Endodermal cell (in vitro differentiated cells): ENCODE results near the gene MAST3. TPM values are rescaled to one million over a fixed set of nuclear protein-coding genes. Genes with fewer than 3 reads are reported as not detected.
A peak's percentile ranks its signal among the peaks of the same experiment; 100 is the strongest.

Source experiments
- DNase-seq: peaks from one replicate; pipeline ENCODE4 v3.0.0-alpha.2; 2017
- H3K27ac ChIP-seq: 2 replicates; pipeline ENCODE4 v1.5.1; 2013; ENCODE audit warnings: mild to moderate bottlenecking, low read depth, low read length, moderate library complexity
- H3K27me3 ChIP-seq: 2 replicates; pipeline ENCODE4 v1.6.1; 2013; ENCODE audit warnings: mild to moderate bottlenecking, low read length, moderate library complexity; ENCODE audit not compliant: insufficient read depth, control insufficient read depth, poor library complexity, severe bottlenecking
- H3K36me3 ChIP-seq: 2 replicates; pipeline ENCODE4 v1.7.0; 2013; ENCODE audit warnings: mild to moderate bottlenecking, low read length, moderate library complexity; ENCODE audit not compliant: control insufficient read depth, insufficient read depth
- H3K4me1 ChIP-seq: one replicate; pipeline ENCODE4 v1.7.0; 2013; ENCODE audit warnings: low read length; ENCODE audit not compliant: control insufficient read depth, insufficient read depth
- H3K4me3 ChIP-seq: 2 replicates; pipeline ENCODE4 v1.5.1; 2013; ENCODE audit warnings: mild to moderate bottlenecking, low read length, moderate library complexity
- H3K9ac ChIP-seq: 2 replicates; pipeline ENCODE4 v1.6.1; 2013; ENCODE audit warnings: mild to moderate bottlenecking, low read length, moderate library complexity; ENCODE audit not compliant: poor library complexity, severe bottlenecking; ENCODE audit errors: extremely low read depth
- H3K9me3 ChIP-seq: 2 replicates; pipeline ENCODE4 v1.6.1; 2013; ENCODE audit warnings: mild to moderate bottlenecking, low read length, moderate library complexity; ENCODE audit not compliant: control insufficient read depth
- H3K27ac Mint-ChIP-seq: 2 replicates; pipeline ENCODE4 v1.8.0; 2020; ENCODE audit warnings: mixed read lengths
- H3K27me3 Mint-ChIP-seq: 2 replicates; pipeline ENCODE4 v1.8.0; 2021; ENCODE audit warnings: mild to moderate bottlenecking, mixed read lengths; ENCODE audit not compliant: insufficient read depth
- H3K36me3 Mint-ChIP-seq: 2 replicates; pipeline ENCODE4 v1.8.0; 2020; ENCODE audit warnings: low read depth, mixed read lengths
- H3K4me1 Mint-ChIP-seq: 2 replicates; pipeline ENCODE4 v1.8.0; 2020; ENCODE audit warnings: mixed read lengths
- H3K4me3 Mint-ChIP-seq: 2 replicates; pipeline ENCODE4 v1.8.0; 2020; ENCODE audit warnings: mild to moderate bottlenecking, moderate library complexity, mixed read lengths
- H3K9me3 Mint-ChIP-seq: 2 replicates; pipeline ENCODE4 v1.8.0; 2020; ENCODE audit warnings: mild to moderate bottlenecking, mixed read lengths
- WGBS, 2 experiments: methylation state at CpG; one replicate each; pipeline versions ENCODE4 v1.1.5 to v1.1.7; 2013; ENCODE audit warnings: missing lambda C conversion rate in 2 of 2, mixed read lengths in 1 of 2; ENCODE audit not compliant: insufficient coverage in 1 of 2, insufficient read length in 1 of 2; 5-methylcytosine and 5-hydroxymethylcytosine counted together
- total RNA-seq, 2 donors: library from RNA; stranded (reverse); fragmentation: NEBNext Ultra II Directional in 1 of 2; extraction: Animal tissue kit (Norgen Biotek cat#: 25700) in 1 of 2; gene quantifications; 2 replicates in 1 of 2; 3 replicates in 1 of 2; pipeline ENCODE4 v1.2.1, GENCODE V29; 2021
- TF ChIP-seq, protein P1 (sequence below): fragments of 200-600 bp; sonication (generic); conservative IDR thresholded peaks from 2 replicates; pipeline ENCODE4 v1.5.0; 2021; ENCODE audit warnings: antibody characterized with exemption, mild to moderate bottlenecking

Gene MAST3
- total RNA-seq, 2 donors from 2014 or later: 13.0 to 15.1 TPM

- Mint-ChIP-seq H3K27ac (no peak overlapping the region), H3K4me3 (no peak overlapping the region), H3K36me3 (no peaks in the 10 kb centered on the region), H3K9me3 (no peaks in the 10 kb centered on the region), H3K4me1 (no peaks in the 10 kb centered on the region), H3K27me3 (peaks cover 6% of the 10 kb centered on the region)
- Histone ChIP-seq H3K27ac (no peak overlapping the region), H3K9ac (no peak overlapping the region), H3K36me3 (no peaks in the 10 kb centered on the region), H3K4me3 (no peak overlapping the region), H3K27me3 (no peaks in the 10 kb centered on the region), H3K4me1 (no peaks in the 10 kb centered on the region), H3K9me3 (no peaks in the 10 kb centered on the region)
- peak; percentile 57 for DNase-seq
- TF ChIP-seq, protein P1, sequence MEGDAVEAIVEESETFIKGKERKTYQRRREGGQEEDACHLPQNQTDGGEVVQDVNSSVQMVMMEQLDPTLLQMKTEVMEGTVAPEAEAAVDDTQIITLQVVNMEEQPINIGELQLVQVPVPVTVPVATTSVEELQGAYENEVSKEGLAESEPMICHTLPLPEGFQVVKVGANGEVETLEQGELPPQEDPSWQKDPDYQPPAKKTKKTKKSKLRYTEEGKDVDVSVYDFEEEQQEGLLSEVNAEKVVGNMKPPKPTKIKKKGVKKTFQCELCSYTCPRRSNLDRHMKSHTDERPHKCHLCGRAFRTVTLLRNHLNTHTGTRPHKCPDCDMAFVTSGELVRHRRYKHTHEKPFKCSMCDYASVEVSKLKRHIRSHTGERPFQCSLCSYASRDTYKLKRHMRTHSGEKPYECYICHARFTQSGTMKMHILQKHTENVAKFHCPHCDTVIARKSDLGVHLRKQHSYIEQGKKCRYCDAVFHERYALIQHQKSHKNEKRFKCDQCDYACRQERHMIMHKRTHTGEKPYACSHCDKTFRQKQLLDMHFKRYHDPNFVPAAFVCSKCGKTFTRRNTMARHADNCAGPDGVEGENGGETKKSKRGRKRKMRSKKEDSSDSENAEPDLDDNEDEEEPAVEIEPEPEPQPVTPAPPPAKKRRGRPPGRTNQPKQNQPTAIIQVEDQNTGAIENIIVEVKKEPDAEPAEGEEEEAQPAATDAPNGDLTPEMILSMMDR: no peak
- WGBS, 2 experiments: 87 to 92% methylated on average over 5 to 6 of the region's 6 CpGs
These were observed 37.1 kb upstream of the MAST3 start for GRCh38 chr19:18060472-18060871.

- DNase-seq: peak; percentile 55
- no peaks in the 10 kb centered on the region for H3K4me1 Mint-ChIP-seq
- Histone ChIP-seq H3K27ac (no peak overlapping the region), H3K4me3 (no peak overlapping the region), H3K36me3 (no peaks in the 10 kb centered on the region), H3K9ac (no peak overlapping the region), H3K4me1 (no peaks in the 10 kb centered on the region), H3K9me3 (no peaks in the 10 kb centered on the region), H3K27me3 (no peaks in the 10 kb centered on the region)
- WGBS, 2 experiments: 60 to 67% methylated on average over 6 to 8 of the region's 8 CpGs
- no peak overlapping the region for H3K4me3 Mint-ChIP-seq
- H3K27me3 Mint-ChIP-seq: peaks cover 6% of the 10 kb centered on the region
- no peak overlapping the region for H3K27ac Mint-ChIP-seq
- no peaks in the 10 kb centered on the region for H3K36me3 Mint-ChIP-seq
- TF ChIP-seq, protein P1: no peak
- no peaks in the 10 kb centered on the region for H3K9me3 Mint-ChIP-seq
These were observed 35.5 kb upstream of the MAST3 start for GRCh38 chr19:18062028-18062427.

DNA sequence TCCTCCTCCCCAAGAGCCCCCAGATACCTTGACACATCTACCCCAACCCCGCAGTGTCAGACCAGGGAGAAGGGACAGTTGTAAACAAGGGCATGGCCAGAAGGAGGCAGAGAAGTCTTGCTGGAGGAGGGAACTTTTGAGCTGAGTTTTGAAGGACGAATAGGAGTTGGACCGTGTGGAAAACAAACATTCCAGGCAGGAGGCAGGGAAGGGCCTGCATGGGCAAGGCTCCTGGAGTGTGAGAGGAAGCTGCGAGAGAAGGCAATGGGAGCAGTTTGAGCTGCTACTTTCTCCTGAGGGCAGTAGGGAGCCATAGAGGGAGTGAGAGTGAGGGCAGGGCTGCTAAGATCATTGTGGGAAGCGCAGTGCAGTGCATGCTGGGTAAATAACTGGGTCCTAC, 34.1 kb upstream of the MAST3 start:
- Histone ChIP-seq H3K27me3 (no peaks in the 10 kb centered on the region), H3K4me1 (no peaks in the 10 kb centered on the region), H3K9me3 (no peaks in the 10 kb centered on the region), H3K27ac (no peak overlapping the region), H3K4me3 (no peak overlapping the region), H3K36me3 (no peaks in the 10 kb centered on the region), H3K9ac (no peak overlapping the region)
- DNase-seq: peak; percentile 80
- no peaks in the 10 kb centered on the region for H3K4me1 Mint-ChIP-seq
- H3K4me3 Mint-ChIP-seq: no peak overlapping the region
- WGBS, 2 experiments: 42 to 61% methylated on average over 3 to 5 of the region's 5 CpGs
- H3K9me3 Mint-ChIP-seq: no peaks in the 10 kb centered on the region
- H3K27me3 Mint-ChIP-seq: peaks cover 6% of the 10 kb centered on the region
- TF ChIP-seq, protein P1: peak; percentile 57
- H3K27ac Mint-ChIP-seq: no peak overlapping the region
- H3K36me3 Mint-ChIP-seq: no peaks in the 10 kb centered on the region
